Loucy (cell line): ENCODE data around the gene NFKBIZ.
A peak's percentile ranks its signal among the peaks of the same experiment; 100 is the strongest.

Experiments used
- H2AFZ ChIP-seq: fragments of 200-600 bp; sonication (generic); 2 replicates; pipeline ENCODE4 v1.6.0; 2016; ENCODE audit warnings: antibody characterized with exemption, mild to moderate bottlenecking, low read length, moderate library complexity
- H3F3A ChIP-seq: fragments of 200-600 bp; 2 replicates; pipeline ENCODE4 v1.6.0; 2016; ENCODE audit warnings: antibody characterized with exemption, low read depth, mild to moderate bottlenecking
- H3K27me3 ChIP-seq: fragments of 200-600 bp; sonication (generic); 2 replicates; pipeline ENCODE4 v1.6.1; 2014; ENCODE audit warnings: low read length, mild to moderate bottlenecking; ENCODE audit not compliant: insufficient read depth, poor library complexity, severe bottlenecking
- H3K36me3 ChIP-seq: fragments of 200-600 bp; sonication (generic); 2 replicates; pipeline ENCODE4 v1.6.1; 2016; ENCODE audit warnings: low read length; ENCODE audit not compliant: insufficient read depth
- H3K4me1 ChIP-seq: fragments of 200-600 bp; sonication (generic); 2 replicates; pipeline ENCODE4 v1.5.1; 2014; ENCODE audit warnings: low read length, mild to moderate bottlenecking; ENCODE audit not compliant: insufficient read depth, poor library complexity, severe bottlenecking
- H3K4me2 ChIP-seq: fragments of 200-600 bp; sonication (generic); 2 replicates; pipeline ENCODE4 v1.6.0; 2014; ENCODE audit warnings: antibody characterized with exemption, low read length, low read depth, mild to moderate bottlenecking; ENCODE audit not compliant: poor library complexity, severe bottlenecking
- H3K4me3 ChIP-seq: fragments of 200-600 bp; sonication (generic); 2 replicates; pipeline ENCODE4 v1.5.1; 2014; ENCODE audit warnings: low read length, mild to moderate bottlenecking, mixed read lengths; ENCODE audit not compliant: poor library complexity, severe bottlenecking
- H3K79me2 ChIP-seq: fragments of 200-600 bp; sonication (generic); 2 replicates; pipeline ENCODE4 v1.6.1; 2014; ENCODE audit warnings: low read length; ENCODE audit not compliant: insufficient read depth
- H3K9ac ChIP-seq: fragments of 200-600 bp; sonication (generic); 2 replicates; pipeline ENCODE4 v1.6.0; 2014; ENCODE audit warnings: mild to moderate bottlenecking, low read depth, low read length, moderate library complexity; ENCODE audit not compliant: poor library complexity, severe bottlenecking
- H3K9me2 ChIP-seq: fragments of 200-600 bp; sonication (generic); replicated peaks from 2 replicates; pipeline ENCODE4 v1.6.1; 2016; ENCODE audit warnings: low read depth, low read length, mixed read lengths
- H3K9me3 ChIP-seq: fragments of 200-600 bp; sonication (generic); 2 replicates; pipeline ENCODE4 v1.6.1; 2014; ENCODE audit warnings: mild to moderate bottlenecking, antibody characterized with exemption, low read length, low read depth; ENCODE audit not compliant: insufficient read depth
- H4K20me1 ChIP-seq: fragments of 200-600 bp; sonication (generic); 2 replicates; pipeline ENCODE4 v1.6.0; 2014; ENCODE audit warnings: antibody characterized with exemption, low read length, mild to moderate bottlenecking; ENCODE audit not compliant: insufficient read depth, poor library complexity, severe bottlenecking
- EZH2phosphoT487 ChIP-seq: fragments of 200-600 bp; IDR thresholded peaks from 2 replicates; pipeline ENCODE4 v1.6.1; 2018; ENCODE audit warnings: antibody characterized with exemption, mild to moderate bottlenecking, moderate library complexity, borderline replicate concordance
- TF ChIP-seq, protein P1 (sequence below): fragments of 200-600 bp; sonication (generic); conservative IDR thresholded peaks from 2 replicates; pipeline ENCODE4 v1.5.1; 2014; ENCODE audit warnings: mild to moderate bottlenecking, antibody characterized with exemption, low read length

Gene NFKBIZ

DNA sequence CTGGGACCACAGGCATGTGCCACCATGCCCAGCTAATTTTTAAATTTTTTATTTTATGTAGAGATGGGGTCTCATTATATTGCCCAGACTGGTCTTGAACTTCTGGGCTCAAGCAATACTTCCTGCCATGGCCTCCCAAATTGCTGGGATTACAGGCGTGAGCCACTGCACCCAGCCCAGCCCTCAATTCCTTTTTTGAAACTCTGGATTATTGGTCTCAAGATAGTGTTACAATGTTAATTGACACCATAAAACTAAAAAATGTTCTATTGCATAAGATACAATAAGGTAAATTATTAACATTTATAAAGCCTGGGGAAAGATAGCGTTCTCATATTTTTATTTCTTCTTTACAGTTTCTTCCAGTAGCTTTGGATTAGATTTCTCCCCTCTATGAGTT lies 3.9 kb upstream of the NFKBIZ start:
- no peak overlapping the region for H3K4me3 ChIP-seq
- H3K27me3 ChIP-seq: no peaks in the 10 kb centered on the region
- H4K20me1 ChIP-seq: no peaks in the 10 kb centered on the region
- H3K9me2 ChIP-seq: no peaks in the 10 kb centered on the region
- H3K4me1 ChIP-seq: peaks cover 26% of the 10 kb centered on the region
- no peak overlapping the region for H2AFZ ChIP-seq
- H3K4me2 ChIP-seq: no peak overlapping the region
- peaks cover 44% of the 10 kb centered on the region; the same call in 1 of the 2 replicates for H3K79me2 ChIP-seq
- H3K9ac ChIP-seq: no peak overlapping the region
- no peaks in the 10 kb centered on the region for H3K36me3 ChIP-seq
- no peaks in the 10 kb centered on the region; the same call in none of the 2 replicates for H3F3A ChIP-seq
- H3K9me3 ChIP-seq: no peaks in the 10 kb centered on the region
- TF ChIP-seq, protein P1, sequence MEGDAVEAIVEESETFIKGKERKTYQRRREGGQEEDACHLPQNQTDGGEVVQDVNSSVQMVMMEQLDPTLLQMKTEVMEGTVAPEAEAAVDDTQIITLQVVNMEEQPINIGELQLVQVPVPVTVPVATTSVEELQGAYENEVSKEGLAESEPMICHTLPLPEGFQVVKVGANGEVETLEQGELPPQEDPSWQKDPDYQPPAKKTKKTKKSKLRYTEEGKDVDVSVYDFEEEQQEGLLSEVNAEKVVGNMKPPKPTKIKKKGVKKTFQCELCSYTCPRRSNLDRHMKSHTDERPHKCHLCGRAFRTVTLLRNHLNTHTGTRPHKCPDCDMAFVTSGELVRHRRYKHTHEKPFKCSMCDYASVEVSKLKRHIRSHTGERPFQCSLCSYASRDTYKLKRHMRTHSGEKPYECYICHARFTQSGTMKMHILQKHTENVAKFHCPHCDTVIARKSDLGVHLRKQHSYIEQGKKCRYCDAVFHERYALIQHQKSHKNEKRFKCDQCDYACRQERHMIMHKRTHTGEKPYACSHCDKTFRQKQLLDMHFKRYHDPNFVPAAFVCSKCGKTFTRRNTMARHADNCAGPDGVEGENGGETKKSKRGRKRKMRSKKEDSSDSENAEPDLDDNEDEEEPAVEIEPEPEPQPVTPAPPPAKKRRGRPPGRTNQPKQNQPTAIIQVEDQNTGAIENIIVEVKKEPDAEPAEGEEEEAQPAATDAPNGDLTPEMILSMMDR: no peak
- TF ChIP-seq EZH2phosphoT487: no peak

DNA sequence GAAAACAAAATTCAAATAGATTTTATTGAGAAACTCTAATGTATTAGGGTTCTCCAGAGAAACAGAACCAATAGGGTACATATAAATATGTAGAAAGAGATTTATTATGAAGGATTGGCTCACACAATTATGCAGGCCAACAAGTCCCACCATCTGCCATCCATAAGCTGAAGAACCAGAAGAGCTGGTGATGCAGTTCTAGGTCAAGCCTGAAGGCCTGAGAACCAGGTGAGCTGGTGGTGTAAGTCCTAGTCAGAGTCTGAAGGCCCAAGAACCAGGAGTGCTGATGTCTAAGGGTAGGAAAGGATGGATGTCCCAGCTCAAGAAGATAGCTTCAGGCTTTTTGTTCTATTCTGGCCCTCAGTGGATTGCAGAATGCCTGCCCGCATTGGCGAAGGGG lies 2.6 kb upstream of the NFKBIZ start:
- Histone ChIP-seq H3K4me3 (no peak overlapping the region), H3K9me3 (no peaks in the 10 kb centered on the region), H3K4me1 (peaks cover 32% of the 10 kb centered on the region), H3K79me2 (peaks cover 32% of the 10 kb centered on the region; the same call in 1 of the 2 replicates), H3F3A (peaks cover 7% of the 10 kb centered on the region), H3K4me2 (no peak overlapping the region), H2AFZ (no peak overlapping the region), H4K20me1 (no peaks in the 10 kb centered on the region), H3K27me3 (no peaks in the 10 kb centered on the region), H3K9me2 (no peaks in the 10 kb centered on the region), H3K36me3 (no peaks in the 10 kb centered on the region), H3K9ac (no peak overlapping the region)
- TF ChIP-seq EZH2phosphoT487: no peak
- TF ChIP-seq, protein P1: no peak

DNA sequence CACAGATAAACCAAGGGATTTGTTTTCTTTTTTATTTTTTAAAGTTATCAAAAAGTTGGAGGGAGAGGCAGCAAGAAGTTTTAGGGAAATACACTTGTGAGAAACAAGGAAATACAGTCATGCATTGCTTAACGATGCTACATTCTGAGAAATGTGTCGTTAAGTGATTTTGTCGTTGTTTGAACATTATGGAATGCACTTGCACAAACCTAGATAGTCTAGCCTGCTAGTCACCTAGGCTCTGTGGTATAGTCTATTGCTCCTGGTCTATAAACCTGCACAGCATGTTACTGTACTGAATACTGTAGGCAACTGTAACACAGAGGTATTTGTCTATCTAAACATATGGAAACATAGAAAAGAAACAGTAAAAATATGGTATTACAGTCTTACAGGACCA lies 2.0 kb upstream of the NFKBIZ start:
- TF ChIP-seq EZH2phosphoT487: no peak
- TF ChIP-seq, protein P1: no peak
- Histone ChIP-seq H3F3A (peaks cover 7% of the 10 kb centered on the region), H4K20me1 (no peaks in the 10 kb centered on the region), H3K9me2 (0 out of 2 replicates have a peak, but pooled peaks cover 5% of the 10 kb centered on the region), H3K79me2 (peaks cover 30% of the 10 kb centered on the region; the same call in 1 of the 2 replicates), H3K9me3 (no peaks in the 10 kb centered on the region), H3K27me3 (no peaks in the 10 kb centered on the region), H3K4me3 (no peak overlapping the region), H3K4me1 (peaks cover 35% of the 10 kb centered on the region), H2AFZ (no peak overlapping the region), H3K36me3 (peaks cover 4% of the 10 kb centered on the region; the same call in 1 of the 2 replicates), H3K9ac (peak overlapping the region; percentile 19), H3K4me2 (no peak overlapping the region)
